ENCODE data around the gene PPP1R16B. TPM values are rescaled to one million over a fixed set of nuclear protein-coding genes. Genes with fewer than 3 reads are reported as not detected.
A peak's percentile ranks its signal among the peaks of the same experiment; 100 is the strongest.

Gene PPP1R16B
- total RNA-seq, 2 experiments from 2014 or later, result 87.6 to 91.1 TPM

GRCh38 chr20:38834868-38835267 is 29.4 kb downstream of the PPP1R16B start:
- TF ChIP-seq CTCF (IDR thresholded peaks at IDR 0.05), result no peak
- Histone ChIP-seq H3K9me3 (ENCODE audit: control insufficient read depth in 1 of 2, insufficient read depth in 1 of 2, low read length in 2 of 2) (no peaks in the 10 kb centered on the region), H3K4me1 (ENCODE audit: insufficient read depth, low read length) (peaks cover 48% of the 10 kb centered on the region), H3K27me3 (ENCODE audit: control insufficient read depth in 1 of 2, insufficient read depth in 2 of 2, low read length in 2 of 2) (no peaks in the 10 kb centered on the region), H3K4me3 (ENCODE audit: low read length) (no peak overlapping the region), H3K27ac (ENCODE audit: low read depth in 1 of 2, low read length in 2 of 2) (no peak overlapping the region), H3K36me3 (ENCODE audit: insufficient read depth, low read length) (peaks cover 26% of the 10 kb centered on the region)
- Mint-ChIP-seq H3K36me3 (ENCODE audit: low read depth) (peaks cover 69% of the 10 kb centered on the region), H3K27me3 (no peaks in the 10 kb centered on the region), H3K9me3 (no peaks in the 10 kb centered on the region), H3K27ac (peak overlapping the region; percentile 53), H3K4me3 (no peak overlapping the region), H3K4me1 (ENCODE audit: low read depth) (peaks cover 69% of the 10 kb centered on the region)
- ChIA-PET CTCF (no interaction called here), POLR2A (interaction anchor here (1.2 to 1.9 kb wide), 3 partner anchors 11 to 44 kb away, joined by 3 to 10 read pairs (median 3); partner anchors contain the start of gene PPP1R16B)
- ATAC-seq (ENCODE audit: poor library complexity), result no peak
- no peak for DNase-seq
- intact Hi-C loops (cut with DNase I, micrococcal nuclease), result no loop called here

GRCh38 chr20:38835792-38836191 is 30.3 kb downstream of the PPP1R16B start:
- Histone ChIP-seq H3K9me3 (ENCODE audit: control insufficient read depth in 1 of 2, insufficient read depth in 1 of 2, low read length in 2 of 2) (no peaks in the 10 kb centered on the region), H3K4me1 (ENCODE audit: insufficient read depth, low read length) (peaks cover 53% of the 10 kb centered on the region), H3K4me3 (ENCODE audit: low read length) (no peak overlapping the region), H3K27me3 (ENCODE audit: control insufficient read depth in 1 of 2, insufficient read depth in 2 of 2, low read length in 2 of 2) (no peaks in the 10 kb centered on the region), H3K27ac (ENCODE audit: low read depth in 1 of 2, low read length in 2 of 2) (no peak overlapping the region), H3K36me3 (ENCODE audit: insufficient read depth, low read length) (peaks cover 26% of the 10 kb centered on the region)
- ATAC-seq (ENCODE audit: poor library complexity) (no peak), DNase-seq (no peak)
- H3K36me3 Mint-ChIP-seq (ENCODE audit: low read depth), result peaks cover 69% of the 10 kb centered on the region
- H3K9me3 Mint-ChIP-seq, result no peaks in the 10 kb centered on the region
- no peaks in the 10 kb centered on the region for H3K27me3 Mint-ChIP-seq
- intact Hi-C loops (cut with DNase I, micrococcal nuclease), result loop anchor here in 1 of 2 experiments (2.0 kb wide), 1 partner anchor 29 kb away; no protein-coding TSS in a partner anchor
- H3K4me1 Mint-ChIP-seq (ENCODE audit: low read depth), result peaks cover 69% of the 10 kb centered on the region
- ChIA-PET POLR2A (no interaction called here), CTCF (no interaction called here)
- no peak overlapping the region for H3K27ac Mint-ChIP-seq
- TF ChIP-seq CTCF (IDR thresholded peaks at IDR 0.05), result no peak
- no peak overlapping the region for H3K4me3 Mint-ChIP-seq

GRCh38 chr20:38836991-38837390 is 31.5 kb downstream of the PPP1R16B start:
- H3K36me3 ChIP-seq (ENCODE audit: insufficient read depth, low read length), result peaks cover 26% of the 10 kb centered on the region
- intact Hi-C loops (cut with DNase I, micrococcal nuclease), result loop anchor here in 1 of 2 experiments (2.0 kb wide), 1 partner anchor 30 kb away; no protein-coding TSS in a partner anchor
- no peak overlapping the region for H3K4me3 Mint-ChIP-seq
- ATAC-seq (ENCODE audit: poor library complexity) (no peak), DNase-seq (no peak)
- ChIA-PET POLR2A (interaction anchor here (0.8 to 1.2 kb wide), 2 partner anchors 32 to 38 kb away, joined by 3 read pairs; partner anchors contain the start of gene PPP1R16B), CTCF (interaction anchor here (0.6 kb wide), 1 partner anchor 40 kb away, joined by 3 read pairs; no protein-coding TSS in a partner anchor)
- peak overlapping the region; percentile 10 for H3K27ac Mint-ChIP-seq
- H3K27me3 ChIP-seq (ENCODE audit: control insufficient read depth in 1 of 2, insufficient read depth in 2 of 2, low read length in 2 of 2), result no peaks in the 10 kb centered on the region
- H3K36me3 Mint-ChIP-seq (ENCODE audit: low read depth), result peaks cover 66% of the 10 kb centered on the region
- H3K4me1 ChIP-seq (ENCODE audit: insufficient read depth, low read length), result peaks cover 56% of the 10 kb centered on the region
- H3K9me3 Mint-ChIP-seq, result no peaks in the 10 kb centered on the region
- H3K9me3 ChIP-seq (ENCODE audit: control insufficient read depth in 1 of 2, insufficient read depth in 1 of 2, low read length in 2 of 2), result no peaks in the 10 kb centered on the region
- H3K4me1 Mint-ChIP-seq (ENCODE audit: low read depth), result peaks cover 69% of the 10 kb centered on the region
- no peaks in the 10 kb centered on the region for H3K27me3 Mint-ChIP-seq
- no peak overlapping the region for H3K4me3 ChIP-seq (ENCODE audit: low read length)
- no peak for TF ChIP-seq CTCF (IDR thresholded peaks at IDR 0.05)
- no peak overlapping the region for H3K27ac ChIP-seq (ENCODE audit: low read depth in 1 of 2, low read length in 2 of 2)

Measured in CD4-positive, alpha-beta T cell (primary cell).